NCI-H524 treated with DMSO at 0.1 percent for 48 hours (cell line): ENCODE data around the gene CCDC66.
"Not testable (repeated sequence)": the region's sequence is repeated elsewhere in the genome, so short reads cannot be mapped to it uniquely, and the experiment has no call there.

Experiments used
- DNase-seq: peaks from one replicate; lab custom pipeline; 2025; lab: John Stamatoyannopoulos, UW

The CCDC66 gene

GRCh38 chr3:56556908-56557830 lies at the start of gene CCDC66:
Gene CCDC66 (plus strand): TSS chr3:56557175. CDS start chr3:56557243, 68 bp downstream.
- peak; percentile 78 for DNase-seq

- DNase-seq: no peak
Observed at GRCh38 chr3:56519641-56520040, 37.3 kb upstream of the CCDC66 start.

GRCh38 chr3:56522374-56522773 lies 34.6 kb upstream of the CCDC66 start:
- no peak for DNase-seq

- DNase-seq: no peak
Observed at GRCh38 chr3:56525291-56525690, 31.7 kb upstream of the CCDC66 start.

GRCh38 chr3:56536735-56537134 lies 20.2 kb upstream of the CCDC66 start:
- peak; percentile 21 for DNase-seq

- DNase-seq: no peak
Observed at GRCh38 chr3:56547486-56547885, 9.5 kb upstream of the CCDC66 start.

- no peak for DNase-seq
Observed at GRCh38 chr3:56557831-56558170, 826 bp downstream of the CCDC66 start.

GRCh38 chr3:56573501-56573900 lies 16.5 kb downstream of the CCDC66 start:
- no peak for DNase-seq

- DNase-seq: not testable (repeated sequence)
Observed at GRCh38 chr3:56581941-56582340, 25.0 kb downstream of the CCDC66 start.

- not testable (repeated sequence) for DNase-seq
Observed at GRCh38 chr3:56584275-56584674, 27.3 kb downstream of the CCDC66 start.

GRCh38 chr3:56590814-56591213 lies 33.8 kb downstream of the CCDC66 start:
- DNase-seq: no peak

- no peak for DNase-seq
Observed at GRCh38 chr3:56591262-56591661, 34.3 kb downstream of the CCDC66 start.

- DNase-seq: no peak
Observed at GRCh38 chr3:56593455-56594158, 36.6 kb downstream of the CCDC66 start.

GRCh38 chr3:56595975-56596840 lies 39.2 kb downstream of the CCDC66 start:
- no peak for DNase-seq

GRCh38 chr3:56608479-56608878 lies 51.5 kb downstream of the CCDC66 start:
- DNase-seq: not testable (repeated sequence)

- DNase-seq: no peak
Observed at GRCh38 chr3:56610669-56611335, 53.8 kb downstream of the CCDC66 start.

GRCh38 chr3:56611364-56611763 lies 54.4 kb downstream of the CCDC66 start:
- DNase-seq: no peak

- no peak for DNase-seq
Observed at GRCh38 chr3:56612146-56612545, 55.2 kb downstream of the CCDC66 start.

- DNase-seq: no peak
Observed at GRCh38 chr3:56613016-56613415, 56.0 kb downstream of the CCDC66 start.

- no peak for DNase-seq
Observed at GRCh38 chr3:56616478-56617006, 59.6 kb downstream of the CCDC66 start.

GRCh38 chr3:56620371-56620770 lies 63.4 kb downstream of the CCDC66 start:
- no peak for DNase-seq
